ENCODE measurements around the gene CALHM2.

Gene CALHM2

DNA sequence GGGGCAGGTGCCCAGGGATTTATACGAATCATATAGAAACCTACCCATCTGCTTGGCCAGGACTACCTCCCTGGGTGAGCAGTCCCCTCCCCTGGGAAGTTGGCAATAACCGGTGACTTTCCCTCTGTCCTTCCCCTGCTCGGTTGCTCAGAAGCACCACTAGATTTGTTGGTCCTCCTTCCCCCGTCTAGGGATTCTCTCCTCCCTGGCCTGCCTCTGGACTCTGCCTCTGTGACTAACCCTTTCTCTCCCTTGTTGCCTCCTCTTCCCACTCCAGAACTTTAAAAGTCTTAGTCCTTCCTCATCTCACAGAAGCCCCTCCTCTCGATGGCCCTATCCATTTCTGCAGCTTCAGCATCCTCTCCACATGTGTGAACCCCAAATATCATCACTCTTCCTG lies 17.0 kb upstream of the CALHM2 start:
- no peak overlapping the region for H3K4me3 ChIP-seq (ENCODE audit: severe bottlenecking)
- no peak overlapping the region for H3K27ac ChIP-seq (ENCODE audit: poor library complexity, severe bottlenecking)
- no peak for TF ChIP-seq CTCF (IDR thresholded peaks at IDR 0.05; ENCODE audit: poor library complexity, severe bottlenecking)
- H3K36me3 ChIP-seq (ENCODE audit: low read depth) = no peaks in the 10 kb centered on the region
- ATAC-seq (ENCODE audit: low read depth) (no peak), DNase-seq (ENCODE audit: low spot score) (no peak)
- no peaks in the 10 kb centered on the region for H3K4me1 ChIP-seq (ENCODE audit: insufficient read depth, poor library complexity, severe bottlenecking)
- no peaks in the 10 kb centered on the region for H3K9me3 ChIP-seq (ENCODE audit: severe bottlenecking)
- no peaks in the 10 kb centered on the region for H3K27me3 ChIP-seq (ENCODE audit: insufficient read depth, poor library complexity, severe bottlenecking)

DNA sequence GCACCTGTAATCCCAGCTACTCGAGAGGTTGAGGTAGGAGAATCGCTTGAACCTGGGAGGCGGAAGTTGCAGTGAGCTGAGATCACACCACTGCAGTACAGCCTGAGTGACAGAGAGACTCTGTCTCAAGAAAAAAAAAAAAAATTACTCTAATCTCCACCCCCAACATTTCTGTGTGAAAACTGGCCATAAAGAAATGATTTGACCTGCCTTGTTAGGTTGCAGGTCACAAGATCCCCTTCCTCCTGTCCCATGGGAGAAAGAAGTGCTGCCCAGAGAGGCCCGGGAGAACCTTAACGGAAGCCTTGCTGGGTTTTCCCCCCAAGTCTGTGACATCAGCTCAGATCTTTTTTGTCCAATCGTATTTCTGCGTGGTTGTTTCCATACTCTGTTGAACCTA lies 15.2 kb upstream of the CALHM2 start:
- DNase-seq (ENCODE audit: low spot score) (no peak), ATAC-seq (ENCODE audit: low read depth) (no peak)
- no peaks in the 10 kb centered on the region for H3K9me3 ChIP-seq (ENCODE audit: severe bottlenecking)
- no peak for TF ChIP-seq CTCF (IDR thresholded peaks at IDR 0.05; ENCODE audit: poor library complexity, severe bottlenecking)
- no peak overlapping the region for H3K4me3 ChIP-seq (ENCODE audit: severe bottlenecking)
- H3K36me3 ChIP-seq (ENCODE audit: low read depth) = no peaks in the 10 kb centered on the region
- H3K27ac ChIP-seq (ENCODE audit: poor library complexity, severe bottlenecking) = no peak overlapping the region
- H3K27me3 ChIP-seq (ENCODE audit: insufficient read depth, poor library complexity, severe bottlenecking) = no peaks in the 10 kb centered on the region
- H3K4me1 ChIP-seq (ENCODE audit: insufficient read depth, poor library complexity, severe bottlenecking) = no peaks in the 10 kb centered on the region

- no peaks in the 10 kb centered on the region for H3K4me1 ChIP-seq (ENCODE audit: insufficient read depth, poor library complexity, severe bottlenecking)
- ATAC-seq (ENCODE audit: low read depth) (no peak), DNase-seq (ENCODE audit: low spot score) (no peak)
- H3K27me3 ChIP-seq (ENCODE audit: insufficient read depth, poor library complexity, severe bottlenecking) = no peaks in the 10 kb centered on the region
- H3K36me3 ChIP-seq (ENCODE audit: low read depth) = no peaks in the 10 kb centered on the region
- H3K4me3 ChIP-seq (ENCODE audit: severe bottlenecking) = no peak overlapping the region
- TF ChIP-seq CTCF (IDR thresholded peaks at IDR 0.05; ENCODE audit: poor library complexity, severe bottlenecking) = no peak
- H3K9me3 ChIP-seq (ENCODE audit: severe bottlenecking) = no peaks in the 10 kb centered on the region
- H3K27ac ChIP-seq (ENCODE audit: poor library complexity, severe bottlenecking) = no peak overlapping the region
Measured at GRCh38 chr10:103466734-103467133, 14.6 kb upstream of the CALHM2 start.

GRCh38 chr10:103465411-103466179 lies 13.4 kb upstream of the CALHM2 start:
- TF ChIP-seq CTCF (IDR thresholded peaks at IDR 0.05; ENCODE audit: poor library complexity, severe bottlenecking) = no peak
- DNase-seq (ENCODE audit: low spot score) = no peak
- Histone ChIP-seq H3K27ac (ENCODE audit: poor library complexity, severe bottlenecking) (no peak overlapping the region), H3K4me3 (ENCODE audit: severe bottlenecking) (no peak overlapping the region), H3K36me3 (ENCODE audit: low read depth) (no peaks in the 10 kb centered on the region), H3K9me3 (ENCODE audit: severe bottlenecking) (no peaks in the 10 kb centered on the region), H3K27me3 (ENCODE audit: insufficient read depth, poor library complexity, severe bottlenecking) (no peaks in the 10 kb centered on the region), H3K4me1 (ENCODE audit: insufficient read depth, poor library complexity, severe bottlenecking) (no peaks in the 10 kb centered on the region)
- no peak for ATAC-seq (ENCODE audit: low read depth)

DNA sequence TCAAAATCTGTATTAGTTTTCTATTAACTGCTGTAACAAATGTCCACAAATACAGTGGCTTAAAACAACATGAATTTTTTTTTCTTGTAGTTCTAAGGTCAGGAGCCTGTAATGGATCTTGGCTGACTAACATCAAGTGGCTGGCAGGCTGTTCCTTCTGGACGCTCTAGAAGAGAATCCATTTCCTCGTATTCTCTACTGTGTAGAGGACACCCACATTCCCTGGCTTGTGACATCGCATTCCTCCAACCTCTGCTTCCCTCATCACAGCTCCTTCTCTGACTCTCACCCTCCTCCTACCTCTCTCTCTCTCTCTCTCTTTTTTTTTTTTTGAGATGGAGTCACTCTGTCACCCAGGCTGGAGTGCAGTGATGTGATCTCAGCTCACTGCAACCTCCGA lies 11.3 kb upstream of the CALHM2 start:
- ATAC-seq (ENCODE audit: low read depth) = no peak
- H3K9me3 ChIP-seq (ENCODE audit: severe bottlenecking) = no peaks in the 10 kb centered on the region
- no peak overlapping the region for H3K27ac ChIP-seq (ENCODE audit: poor library complexity, severe bottlenecking)
- H3K36me3 ChIP-seq (ENCODE audit: low read depth) = no peaks in the 10 kb centered on the region
- H3K27me3 ChIP-seq (ENCODE audit: insufficient read depth, poor library complexity, severe bottlenecking) = no peaks in the 10 kb centered on the region
- no peak for TF ChIP-seq CTCF (IDR thresholded peaks at IDR 0.05; ENCODE audit: poor library complexity, severe bottlenecking)
- no peaks in the 10 kb centered on the region for H3K4me1 ChIP-seq (ENCODE audit: insufficient read depth, poor library complexity, severe bottlenecking)
- H3K4me3 ChIP-seq (ENCODE audit: severe bottlenecking) = no peak overlapping the region
- DNase-seq (ENCODE audit: low spot score) = no peak

Data from RWPE2 (cell line).